ENCODE measurements around the gene ABL1.

GRCh38 chr9:130886981-130887380 is 51.9 kb downstream of the ABL1 start:
- TF ChIP-seq POLR2AphosphoS5 (IDR thresholded peaks at IDR 0.05; ENCODE audit: low read depth, low read length) (no peak), TAF1 (IDR thresholded peaks at IDR 0.05; ENCODE audit: borderline replicate concordance, insufficient read depth, low read length) (no peak)
- TF ChIP-seq, protein P1, sequence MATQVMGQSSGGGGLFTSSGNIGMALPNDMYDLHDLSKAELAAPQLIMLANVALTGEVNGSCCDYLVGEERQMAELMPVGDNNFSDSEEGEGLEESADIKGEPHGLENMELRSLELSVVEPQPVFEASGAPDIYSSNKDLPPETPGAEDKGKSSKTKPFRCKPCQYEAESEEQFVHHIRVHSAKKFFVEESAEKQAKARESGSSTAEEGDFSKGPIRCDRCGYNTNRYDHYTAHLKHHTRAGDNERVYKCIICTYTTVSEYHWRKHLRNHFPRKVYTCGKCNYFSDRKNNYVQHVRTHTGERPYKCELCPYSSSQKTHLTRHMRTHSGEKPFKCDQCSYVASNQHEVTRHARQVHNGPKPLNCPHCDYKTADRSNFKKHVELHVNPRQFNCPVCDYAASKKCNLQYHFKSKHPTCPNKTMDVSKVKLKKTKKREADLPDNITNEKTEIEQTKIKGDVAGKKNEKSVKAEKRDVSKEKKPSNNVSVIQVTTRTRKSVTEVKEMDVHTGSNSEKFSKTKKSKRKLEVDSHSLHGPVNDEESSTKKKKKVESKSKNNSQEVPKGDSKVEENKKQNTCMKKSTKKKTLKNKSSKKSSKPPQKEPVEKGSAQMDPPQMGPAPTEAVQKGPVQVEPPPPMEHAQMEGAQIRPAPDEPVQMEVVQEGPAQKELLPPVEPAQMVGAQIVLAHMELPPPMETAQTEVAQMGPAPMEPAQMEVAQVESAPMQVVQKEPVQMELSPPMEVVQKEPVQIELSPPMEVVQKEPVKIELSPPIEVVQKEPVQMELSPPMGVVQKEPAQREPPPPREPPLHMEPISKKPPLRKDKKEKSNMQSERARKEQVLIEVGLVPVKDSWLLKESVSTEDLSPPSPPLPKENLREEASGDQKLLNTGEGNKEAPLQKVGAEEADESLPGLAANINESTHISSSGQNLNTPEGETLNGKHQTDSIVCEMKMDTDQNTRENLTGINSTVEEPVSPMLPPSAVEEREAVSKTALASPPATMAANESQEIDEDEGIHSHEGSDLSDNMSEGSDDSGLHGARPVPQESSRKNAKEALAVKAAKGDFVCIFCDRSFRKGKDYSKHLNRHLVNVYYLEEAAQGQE (IDR thresholded peaks at IDR 0.05; ENCODE audit: insufficient read depth in 1 of 2, low read depth in 2 of 2, low read length in 2 of 2) = no peak

Measured in PFSK-1 (cell line).